T-helper 22 cell (primary cell): ENCODE data around the gene CD274.
"Not testable (repeated sequence)": the region's sequence is repeated elsewhere in the genome, so short reads cannot be mapped to it uniquely, and the experiment has no call there.

Experiments
- DNase-seq: peaks from one replicate; pipeline ENCODE4 v3.0.0-alpha.2; 2020; ENCODE audit warnings: low read depth

The CD274 gene

DNA sequence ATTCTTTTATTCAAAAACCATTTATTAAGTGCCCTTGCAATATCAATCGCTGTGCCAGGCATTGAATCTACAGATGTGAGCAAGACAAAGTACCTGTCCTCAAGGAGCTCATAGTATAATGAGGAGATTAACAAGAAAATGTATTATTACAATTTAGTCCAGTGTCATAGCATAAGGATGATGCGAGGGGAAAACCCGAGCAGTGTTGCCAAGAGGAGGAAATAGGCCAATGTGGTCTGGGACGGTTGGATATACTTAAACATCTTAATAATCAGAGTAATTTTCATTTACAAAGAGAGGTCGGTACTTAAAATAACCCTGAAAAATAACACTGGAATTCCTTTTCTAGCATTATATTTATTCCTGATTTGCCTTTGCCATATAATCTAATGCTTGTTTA, 18.5 kb downstream of the CD274 start:
- DNase-seq: no peak

DNA sequence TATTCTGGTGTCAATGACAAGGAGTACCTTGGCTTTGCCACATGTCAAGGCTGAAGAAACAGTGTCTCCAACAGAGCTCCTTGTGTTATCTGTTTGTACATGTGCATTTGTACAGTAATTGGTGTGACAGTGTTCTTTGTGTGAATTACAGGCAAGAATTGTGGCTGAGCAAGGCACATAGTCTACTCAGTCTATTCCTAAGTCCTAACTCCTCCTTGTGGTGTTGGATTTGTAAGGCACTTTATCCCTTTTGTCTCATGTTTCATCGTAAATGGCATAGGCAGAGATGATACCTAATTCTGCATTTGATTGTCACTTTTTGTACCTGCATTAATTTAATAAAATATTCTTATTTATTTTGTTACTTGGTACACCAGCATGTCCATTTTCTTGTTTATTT, 19.8 kb downstream of the CD274 start:
- DNase-seq: no peak

DNA sequence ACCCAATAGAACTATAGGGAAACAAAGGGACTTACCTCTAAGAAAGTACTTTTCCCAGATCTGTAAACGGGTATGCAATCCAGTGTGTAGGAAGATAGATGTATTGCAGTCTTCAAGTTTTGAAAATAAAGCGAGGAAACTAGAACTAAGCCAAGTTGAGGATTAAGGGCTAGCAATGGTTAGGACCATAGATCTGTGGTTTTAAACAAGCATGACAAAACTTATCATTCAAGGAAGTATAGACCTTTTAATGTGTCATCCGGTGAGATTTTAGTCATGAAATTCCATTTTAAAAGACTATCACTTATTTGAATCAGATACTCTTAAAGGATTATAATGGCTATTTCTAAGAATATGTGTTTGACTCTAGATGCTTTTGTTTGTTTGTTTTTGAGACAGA, 20.5 kb downstream of the CD274 start:
- DNase-seq: no peak

DNA sequence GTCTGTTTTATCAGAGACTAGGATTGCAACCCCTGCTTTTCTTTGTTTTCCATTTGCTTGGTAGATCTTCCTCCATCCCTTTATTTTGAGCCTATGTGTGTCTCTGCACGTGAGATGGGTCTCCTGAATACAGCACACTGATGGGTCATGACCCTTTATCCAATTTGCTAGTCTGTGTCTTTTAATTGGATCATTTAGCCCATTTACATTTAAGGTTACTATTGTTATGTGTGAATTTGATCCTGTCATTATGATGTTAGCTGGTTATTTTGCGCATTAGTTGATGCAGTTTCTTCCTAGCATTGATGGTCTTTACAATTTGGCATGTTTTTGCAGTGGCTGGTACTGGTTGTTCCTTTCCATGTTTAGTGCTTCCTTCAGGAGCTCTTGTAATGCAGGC, 25.3 kb downstream of the CD274 start:
- not testable (repeated sequence) for DNase-seq

DNA sequence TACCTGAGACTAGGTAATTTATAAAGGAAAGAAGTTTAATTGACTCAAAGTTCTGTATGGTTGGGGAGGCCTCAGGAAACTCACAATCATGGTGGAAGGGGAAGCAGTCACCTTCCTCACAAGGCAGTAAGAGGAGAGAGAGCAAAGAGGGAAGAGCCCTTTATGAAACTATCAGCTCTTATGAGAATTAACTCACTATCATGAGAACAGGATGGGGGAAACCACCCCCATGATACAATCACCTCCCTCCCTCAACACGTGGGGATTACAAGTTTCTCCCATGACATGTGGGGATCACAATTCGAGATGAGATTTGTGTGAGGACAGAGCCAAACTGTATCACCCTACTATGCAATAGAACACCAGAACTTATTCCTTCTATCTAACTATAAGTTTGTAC, 27.9 kb downstream of the CD274 start:
- no peak for DNase-seq

DNA sequence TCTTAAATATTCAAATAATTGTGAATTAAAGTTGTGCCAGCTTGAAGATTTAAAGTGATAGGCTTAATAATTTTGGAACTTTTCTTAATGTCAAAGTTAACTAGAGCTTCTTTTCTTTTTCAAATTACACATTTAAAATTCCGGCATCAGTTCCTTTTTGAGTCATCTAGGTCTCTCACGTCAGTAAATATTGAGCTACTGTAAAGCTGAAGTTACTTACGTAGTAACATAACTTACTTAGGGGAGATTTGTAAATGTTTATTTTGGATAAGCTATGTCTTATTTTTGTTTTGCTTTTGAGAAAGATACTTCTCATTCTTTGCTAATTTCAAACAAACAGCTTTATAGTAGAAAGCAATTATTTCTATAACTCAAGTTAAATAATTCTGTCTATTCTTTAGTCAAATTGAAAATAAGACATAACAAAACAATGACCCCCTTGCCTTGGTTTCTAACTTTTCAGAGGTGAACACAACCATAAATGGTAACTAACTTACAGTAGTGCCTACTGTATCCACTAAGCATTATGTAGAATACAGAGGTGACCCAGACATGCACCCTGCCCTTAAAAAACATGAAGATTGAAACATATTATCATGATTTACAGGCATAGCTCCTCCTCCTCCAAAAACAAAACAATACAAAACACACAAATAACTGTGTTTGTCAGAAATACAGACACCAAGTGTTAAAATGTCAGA, 29.8 kb downstream of the CD274 start:
- no peak for DNase-seq

DNA sequence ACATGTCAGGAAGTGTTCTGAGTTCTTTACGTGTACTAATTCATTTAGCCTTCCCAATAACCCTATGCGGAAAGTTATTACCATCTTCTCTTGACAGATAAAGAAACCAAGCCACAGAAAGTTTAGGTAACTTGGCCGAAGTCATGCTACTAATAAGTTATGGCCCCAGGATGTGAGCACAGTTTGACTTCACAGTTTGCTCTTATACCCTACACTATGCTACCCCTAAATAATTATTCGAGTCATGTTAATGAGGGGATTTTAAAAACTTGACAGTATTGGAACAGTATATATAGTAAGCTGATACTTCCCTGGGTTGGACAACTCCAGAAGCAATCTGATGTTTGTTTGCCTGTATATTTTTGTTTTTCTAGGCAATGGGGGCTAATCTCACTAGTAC, 30.6 kb downstream of the CD274 start:
- no peak for DNase-seq

DNA sequence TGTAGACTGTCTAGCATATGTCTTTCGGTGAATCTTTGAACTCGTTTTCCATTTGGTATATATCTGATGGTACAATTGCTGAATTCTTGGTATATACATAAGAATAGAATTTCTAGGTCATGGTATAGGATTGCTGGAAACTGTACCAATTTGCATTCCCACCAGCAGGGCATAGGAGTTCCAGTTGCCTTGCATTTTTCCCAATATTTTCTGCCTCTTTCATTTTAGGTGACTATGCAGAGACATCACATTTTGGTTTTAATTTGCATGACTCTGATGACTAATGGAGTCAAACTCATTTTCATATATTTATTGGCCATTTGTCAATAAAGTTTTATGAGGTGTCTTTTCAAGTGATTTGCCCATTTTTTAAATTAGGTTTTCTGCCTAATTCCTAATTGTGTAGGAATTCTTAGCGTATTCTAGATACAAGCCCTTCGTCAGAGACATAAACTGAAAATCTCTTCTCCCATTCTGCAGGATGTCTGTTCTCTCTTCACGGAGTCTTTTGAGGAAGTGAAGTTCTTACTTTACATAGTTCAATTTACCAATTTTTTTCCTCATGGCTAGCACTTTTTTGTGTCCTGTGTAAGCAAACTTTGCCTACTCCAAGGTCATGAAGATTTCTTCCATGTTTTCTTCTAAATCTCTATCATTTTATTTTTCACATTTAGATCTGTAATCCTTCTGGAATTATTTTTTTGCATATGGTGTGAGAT, 31.1 kb downstream of the CD274 start:
- no peak for DNase-seq

DNA sequence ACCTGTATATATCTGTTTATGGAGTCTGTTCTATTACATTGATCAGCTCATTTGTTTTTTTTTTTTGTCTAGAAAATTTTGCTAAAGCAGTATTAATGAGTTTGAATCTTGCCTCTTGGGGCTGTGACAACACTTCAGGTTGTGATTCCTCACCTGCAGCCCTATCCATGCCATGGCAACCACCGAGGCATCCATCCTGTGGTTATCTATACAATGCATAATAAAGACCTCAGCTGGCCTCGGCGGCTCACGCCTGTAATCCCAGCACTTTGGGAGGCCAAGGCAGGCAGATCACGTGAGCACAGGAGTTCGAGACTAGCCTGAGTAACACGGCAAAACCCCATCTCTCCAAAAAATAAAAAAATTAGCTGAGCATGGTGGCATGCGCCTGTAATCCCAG, 31.9 kb downstream of the CD274 start:
- no peak for DNase-seq

DNA sequence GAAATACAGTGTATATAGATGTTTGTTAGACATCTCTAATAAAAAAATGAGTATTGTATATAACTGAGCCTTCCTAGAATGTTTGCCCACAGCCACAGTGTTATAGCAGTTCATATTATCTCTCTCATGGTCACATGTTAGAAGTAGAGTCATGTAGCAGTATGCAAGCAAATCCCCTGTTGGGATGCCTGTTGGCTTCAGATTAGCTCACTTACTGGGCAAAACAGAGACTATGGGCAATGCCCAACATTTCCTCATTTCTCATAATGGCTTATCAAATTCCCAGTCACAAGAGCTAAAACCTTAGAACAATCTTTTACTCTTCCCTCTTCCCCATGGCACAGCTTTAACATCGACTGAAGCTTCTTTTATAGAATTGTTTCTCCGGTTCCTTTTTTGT, 33.0 kb downstream of the CD274 start:
- DNase-seq: no peak

DNA sequence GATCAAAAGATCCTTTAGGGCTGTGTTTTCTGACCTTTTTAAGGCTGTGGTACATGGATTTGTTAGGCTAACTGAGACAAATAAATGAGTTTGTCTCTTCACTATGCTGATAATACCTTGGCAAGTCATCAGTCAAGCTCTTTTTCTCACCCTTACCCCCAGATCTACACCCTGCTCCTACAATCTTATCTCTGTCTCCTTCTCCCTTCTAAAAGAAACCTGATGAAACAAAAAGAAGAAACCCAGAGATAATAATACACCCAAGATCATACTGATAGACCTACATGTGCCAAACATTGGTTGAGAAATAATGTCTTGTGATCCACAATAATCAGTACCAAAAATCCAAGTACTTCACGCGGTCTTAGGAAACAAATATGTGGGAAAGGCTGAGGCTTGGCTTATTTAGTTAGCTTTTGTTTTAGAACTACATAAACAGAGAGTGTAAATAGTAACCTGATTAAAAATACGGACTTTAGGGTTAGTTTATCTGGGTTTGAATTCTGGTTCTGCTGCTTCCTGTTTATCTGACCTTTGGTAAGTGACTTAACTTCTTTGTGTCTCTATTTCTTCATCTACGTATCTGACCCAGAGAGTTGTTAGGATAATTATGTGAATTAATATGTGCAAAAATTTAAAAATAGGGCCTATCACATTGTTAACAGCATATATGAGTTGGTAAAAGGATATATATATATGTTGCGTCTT, 35.2 kb downstream of the CD274 start:
- DNase-seq: no peak

DNA sequence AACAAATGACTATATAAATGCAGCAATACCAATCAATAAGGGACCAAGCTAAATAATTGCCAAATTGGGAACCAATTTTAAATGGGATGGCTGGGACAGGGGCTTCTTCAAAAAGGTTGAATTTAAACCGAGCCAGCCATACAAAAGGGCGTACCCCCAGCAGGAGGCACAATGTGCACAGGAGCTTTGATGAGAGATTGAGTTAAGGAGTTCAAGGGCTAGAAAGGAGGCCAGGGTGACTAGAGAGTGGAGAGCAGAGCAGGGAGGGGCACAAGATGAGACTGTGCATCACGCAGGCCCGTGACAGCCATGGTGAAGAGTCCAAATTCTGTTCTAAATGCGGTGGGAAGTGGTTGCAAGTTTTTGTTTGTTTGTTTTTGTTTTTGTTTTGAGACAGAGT, 36.6 kb downstream of the CD274 start:
- no peak for DNase-seq

DNA sequence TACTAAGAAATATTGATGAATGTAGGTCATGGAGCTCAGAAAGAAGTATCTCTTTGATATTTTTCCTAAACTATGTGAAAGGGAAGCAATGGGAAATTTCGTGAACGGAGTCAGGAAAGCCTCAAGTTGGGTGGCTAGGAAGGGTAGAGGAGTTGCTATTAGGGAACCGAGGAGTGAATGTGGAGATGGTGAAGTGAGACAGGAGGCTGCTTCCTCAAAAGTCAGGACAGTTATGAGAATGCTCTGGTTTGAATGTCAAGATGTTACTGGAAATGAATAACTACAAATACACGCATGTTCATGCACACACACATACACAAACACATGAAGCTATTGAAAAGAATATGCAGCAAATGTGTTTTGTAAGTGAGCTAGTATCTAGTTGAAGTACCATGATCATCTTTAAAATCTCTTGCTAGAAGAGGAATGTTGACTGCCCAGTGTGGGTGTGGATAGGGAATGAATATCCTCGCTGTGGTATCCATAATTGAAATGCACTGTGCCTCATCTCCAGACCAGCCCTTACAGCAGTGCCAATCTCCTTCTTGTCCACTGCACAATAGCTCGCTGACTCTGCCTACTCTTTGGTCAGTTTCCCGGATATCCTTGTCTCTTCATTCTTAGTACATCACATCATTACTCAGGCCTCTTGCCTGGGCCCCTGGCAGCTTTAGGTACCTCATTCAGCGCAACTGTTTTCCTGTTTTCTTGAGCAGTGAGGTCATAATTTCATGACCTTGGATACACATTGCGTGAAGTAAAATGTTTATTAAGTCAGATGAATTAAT, 38.1 kb downstream of the CD274 start:
- no peak for DNase-seq

DNA sequence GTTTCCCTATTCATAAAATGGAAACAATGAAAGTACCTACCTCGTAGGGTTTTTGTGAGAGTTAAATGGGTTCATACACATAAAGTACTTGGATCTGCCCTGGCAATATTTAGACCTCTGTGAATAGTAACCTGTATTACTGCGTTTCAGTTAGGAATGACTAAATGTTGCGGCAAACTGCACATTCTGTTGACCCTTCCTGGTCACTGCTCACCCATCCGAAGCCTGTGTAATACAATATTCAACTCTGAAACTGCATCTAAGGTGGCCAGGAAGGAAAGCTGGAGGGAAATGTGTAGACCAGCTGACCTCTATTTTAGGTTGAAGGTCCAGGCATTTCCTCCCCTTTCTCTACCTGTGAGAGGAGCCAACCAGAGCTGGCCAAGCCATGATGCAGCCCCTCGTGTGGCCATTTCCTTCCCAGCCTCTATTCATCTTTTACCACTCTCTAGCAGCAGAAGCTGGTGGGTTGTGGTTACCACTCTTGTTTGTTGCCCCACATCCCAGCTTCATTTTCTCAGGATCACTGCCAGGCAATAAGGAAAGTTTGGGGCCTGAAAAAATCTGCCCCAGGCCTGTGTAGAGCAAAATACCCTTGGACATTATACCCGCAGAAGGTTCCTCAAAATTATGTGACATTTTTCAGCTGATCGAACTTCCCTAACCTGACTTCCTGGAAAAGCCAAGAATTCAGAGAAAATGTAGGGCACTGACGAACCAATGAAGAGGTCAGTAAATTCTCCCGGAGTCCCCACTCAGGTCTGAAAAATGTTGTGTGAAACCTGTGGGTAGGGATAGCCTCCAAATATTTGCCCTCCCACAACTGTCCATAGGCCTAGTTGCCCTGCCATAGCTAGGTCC, 39.5 kb downstream of the CD274 start:
- DNase-seq: no peak

DNA sequence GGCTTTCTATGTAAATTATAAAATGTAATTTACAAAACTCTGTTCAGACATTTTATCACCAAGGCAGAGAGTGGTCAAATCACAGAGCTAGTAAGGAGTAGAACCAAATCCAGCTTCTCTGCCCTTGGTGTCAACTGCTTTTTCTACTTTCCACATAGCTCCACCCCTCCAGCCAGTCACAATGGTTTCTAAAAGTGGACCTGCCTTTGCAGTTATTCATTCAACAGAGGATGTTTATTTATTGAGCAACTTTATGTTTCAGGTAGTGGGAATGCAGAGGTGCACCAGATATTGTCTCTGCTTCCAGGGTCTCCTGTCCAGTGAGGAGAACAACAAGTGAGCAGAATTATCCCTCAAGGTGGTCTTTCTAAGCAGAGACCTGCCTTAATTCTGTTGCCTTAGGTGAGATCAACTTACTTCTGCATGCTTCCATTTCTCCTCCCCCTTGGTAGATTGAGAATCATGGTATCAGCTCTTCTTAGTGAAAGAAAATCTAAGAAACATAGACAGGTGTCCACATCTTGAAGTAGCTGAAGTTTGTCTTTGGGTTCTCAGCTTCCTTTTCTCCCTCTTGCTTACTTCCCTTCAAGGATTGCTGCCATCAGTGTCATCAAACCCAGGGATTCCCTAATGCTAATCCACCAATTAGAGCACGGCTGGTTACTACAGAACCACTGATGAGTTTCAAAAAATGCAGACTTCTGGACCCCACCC, 42.8 kb downstream of the CD274 start:
- no peak for DNase-seq

DNA sequence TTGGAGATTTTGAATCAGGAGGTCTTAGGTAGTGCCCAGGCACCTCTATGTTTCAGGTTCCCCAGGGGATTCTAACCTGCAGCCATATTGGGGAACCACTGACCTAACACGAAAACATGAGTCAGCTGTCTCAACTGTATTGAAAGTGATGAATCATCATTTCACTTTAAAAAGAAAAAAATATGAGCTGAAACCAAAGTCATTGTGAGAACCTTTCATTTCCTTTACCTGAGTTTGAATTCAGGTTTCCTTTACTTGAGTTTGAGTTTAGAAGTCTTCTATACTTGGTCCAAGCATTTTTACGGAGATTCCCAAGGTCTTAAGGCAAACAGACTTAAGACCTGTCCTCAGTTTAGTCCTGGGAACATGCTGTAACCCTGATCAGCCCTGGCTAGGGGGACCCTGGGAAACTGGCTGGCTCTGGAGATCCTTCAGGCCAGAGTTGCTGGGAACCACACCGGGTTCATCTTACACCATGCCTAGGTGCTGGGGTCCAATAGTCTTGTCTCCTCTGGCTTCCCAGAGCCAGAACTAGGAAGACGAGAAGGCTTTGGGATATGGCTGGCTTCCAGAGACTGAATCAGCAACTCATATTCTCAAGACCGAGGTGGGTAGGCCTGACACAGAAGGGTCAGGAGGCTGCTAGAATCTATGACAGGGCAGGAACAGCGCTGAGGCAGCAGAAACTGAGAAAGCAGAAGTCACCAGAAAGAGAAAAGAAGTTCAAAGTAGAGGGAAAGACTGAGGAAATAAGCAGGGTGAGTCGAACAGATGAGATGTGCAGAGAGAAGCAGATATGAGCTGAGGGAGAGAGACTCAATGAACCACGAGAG, 43.6 kb downstream of the CD274 start:
- DNase-seq: no peak

DNA sequence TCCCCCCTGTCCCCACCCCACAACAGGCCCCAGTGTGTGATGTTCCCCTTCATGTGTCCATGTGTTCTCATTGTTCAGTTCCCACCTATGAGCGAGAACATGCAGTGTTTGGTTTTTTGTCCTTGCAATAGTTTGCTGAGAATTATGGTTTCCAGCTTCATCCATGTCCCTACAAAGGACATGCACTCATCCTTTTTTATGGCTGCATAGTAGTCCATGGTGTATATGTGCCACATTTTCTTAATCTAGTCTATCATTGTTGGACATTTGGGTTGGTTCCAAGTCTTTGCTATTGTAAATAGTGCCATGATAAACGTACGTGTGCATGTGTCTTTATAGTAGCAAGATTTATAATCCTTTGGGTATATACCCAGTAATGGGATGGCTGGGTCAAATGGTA, 44.4 kb downstream of the CD274 start:
- DNase-seq: not testable (repeated sequence)

DNA sequence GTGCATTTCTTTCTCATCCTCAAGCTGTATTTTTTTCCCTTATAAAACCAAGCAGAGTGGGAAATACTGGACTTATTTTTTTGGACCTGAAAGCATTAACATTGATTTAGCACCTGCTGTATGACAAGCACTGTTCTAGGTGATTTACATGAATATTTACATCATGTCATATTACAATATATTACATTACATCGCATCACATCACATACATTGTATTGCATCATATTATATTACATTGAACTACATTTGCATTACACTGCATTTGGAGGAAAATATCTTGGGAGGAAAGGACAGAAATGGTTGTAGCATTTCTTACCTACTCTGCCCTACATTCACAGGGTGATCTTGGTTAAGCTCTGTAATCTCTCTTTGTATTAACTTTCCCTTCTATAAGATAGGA, 48.8 kb downstream of the CD274 start:
- no peak for DNase-seq

DNA sequence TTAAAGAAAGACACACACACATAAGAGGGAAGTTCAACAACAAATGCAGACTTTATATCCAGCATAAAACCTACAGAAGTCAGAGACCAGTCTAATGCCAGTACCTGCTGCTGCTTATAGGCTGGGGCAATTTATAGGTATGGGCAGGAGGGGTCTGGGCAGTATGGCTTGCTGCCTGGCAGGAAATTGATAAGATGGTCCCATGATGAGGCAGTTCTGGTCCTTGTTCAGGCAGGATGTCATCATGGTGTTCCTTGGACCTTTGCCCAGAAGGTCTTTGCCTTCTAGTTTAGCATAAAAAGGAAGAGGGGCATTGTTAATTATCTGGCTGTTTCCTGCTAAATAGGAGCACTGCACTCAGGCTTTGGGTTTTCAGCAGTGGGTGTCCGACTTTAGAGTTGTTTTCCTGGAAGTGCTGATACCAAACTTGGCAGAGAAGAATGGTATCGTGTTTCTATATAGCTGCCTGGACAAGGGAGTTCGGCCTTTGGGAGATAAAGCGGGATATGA, 49.6 kb downstream of the CD274 start:
- no peak for DNase-seq
